Retina (tissue), 1 donor: ENCODE measurements around the gene BICD2.
"Not testable (repeated sequence)": the region's sequence is repeated elsewhere in the genome, so short reads cannot be mapped to it uniquely, and the experiment has no call there.

Experiments
- DNase-seq: peaks from one replicate; pipeline ENCODE4 v3.0.0-alpha.2; 2016

BICD2 gene

GRCh38 chr9:92764381-92764987, at the start of gene BICD2:
Gene BICD2 (minus strand): TSS chr9:92764833. CDS start chr9:92764744, 89 bp downstream.
- DNase-seq, result no peak

- peak; percentile 44 for DNase-seq
Observed at GRCh38 chr9:92809629-92810326, 45.1 kb upstream of the BICD2 start.

- peak; percentile 90 for DNase-seq
Observed at GRCh38 chr9:92808726-92809451, 44.3 kb upstream of the BICD2 start.

DNA sequence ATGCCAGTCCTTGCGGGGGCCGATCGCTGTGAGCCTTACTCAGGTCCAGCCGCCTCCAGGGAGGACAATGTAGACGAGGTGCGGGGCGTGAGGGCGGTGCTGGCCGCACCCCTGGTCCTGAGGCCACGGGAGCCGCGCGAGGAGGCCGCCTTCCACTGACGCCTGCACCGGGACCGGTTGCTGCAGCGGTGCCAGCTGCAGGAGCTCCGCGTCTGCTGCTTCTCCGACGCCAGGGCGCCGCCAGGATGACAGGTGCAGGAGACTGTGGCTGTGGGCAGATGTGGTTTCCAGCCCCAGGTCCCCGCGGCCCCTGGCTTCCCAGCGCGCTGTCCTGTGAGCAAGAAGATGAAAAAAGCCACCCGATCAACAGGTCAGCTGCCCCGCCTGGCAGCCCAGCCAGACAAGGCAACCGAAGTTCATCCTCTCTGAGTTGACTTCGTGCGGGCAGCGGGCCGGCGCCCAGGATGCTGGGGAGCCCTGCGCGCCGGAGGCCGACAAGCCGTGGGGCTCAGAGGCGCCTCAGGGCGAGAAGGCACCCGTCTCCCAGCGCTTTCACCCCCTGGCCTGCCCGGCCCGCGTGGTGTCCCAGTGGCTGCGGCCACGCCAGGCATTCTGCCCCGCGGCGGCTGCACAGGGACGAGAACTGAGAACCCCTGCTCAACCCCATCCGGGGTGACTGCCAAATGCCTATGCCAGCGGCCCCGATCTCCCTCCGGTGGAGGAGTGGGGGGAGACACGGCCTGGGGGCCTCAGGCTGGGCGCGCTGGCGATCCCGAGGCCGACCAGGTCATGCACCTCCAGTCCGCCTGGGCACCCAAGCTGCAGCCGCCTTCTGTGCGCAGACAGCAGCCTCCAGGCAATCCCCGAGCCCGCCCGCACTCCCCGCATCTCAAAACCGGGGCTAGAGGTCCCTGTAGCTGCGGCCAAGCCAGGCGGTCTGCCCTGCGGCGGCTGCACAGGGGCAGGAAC, 43.4 kb upstream of the BICD2 start:
- DNase-seq, result peak; percentile 72

DNA sequence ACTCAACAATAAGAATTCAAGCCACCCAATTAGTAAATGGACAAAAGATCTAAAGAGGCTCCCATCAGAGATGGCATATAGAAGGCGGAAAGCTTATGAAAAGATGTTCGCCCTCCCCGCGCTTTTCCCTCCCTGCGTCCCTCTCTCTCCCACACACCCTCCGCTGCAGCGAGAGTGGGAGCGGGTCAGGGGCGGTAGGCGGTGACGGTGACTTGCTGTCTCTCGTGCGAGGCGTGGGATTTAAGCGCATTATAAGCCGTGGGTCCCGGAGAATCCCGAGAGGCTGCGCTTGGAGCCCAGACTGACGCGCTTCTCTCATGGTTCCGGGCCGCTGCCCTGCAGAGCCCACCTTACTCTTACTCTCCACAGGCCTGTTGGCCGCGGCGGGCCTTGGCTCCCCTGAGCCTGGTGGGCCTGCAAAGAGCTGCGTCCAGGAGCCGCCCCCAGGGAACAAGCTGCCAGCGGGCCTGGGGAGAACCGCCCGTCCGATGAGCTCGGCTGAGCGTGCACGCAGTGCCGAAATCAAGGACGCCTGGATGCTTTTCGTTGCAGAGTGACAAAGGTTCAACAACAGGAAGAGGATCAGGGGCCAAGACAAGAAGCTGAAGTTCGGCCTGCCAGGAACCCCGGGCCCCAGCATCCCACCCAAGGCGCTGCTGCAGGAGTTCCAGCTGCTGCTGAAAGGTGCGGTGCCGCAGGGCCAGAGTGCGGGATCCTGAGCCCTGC, 42.6 kb upstream of the BICD2 start:
- peak; percentile 71 for DNase-seq

DNA sequence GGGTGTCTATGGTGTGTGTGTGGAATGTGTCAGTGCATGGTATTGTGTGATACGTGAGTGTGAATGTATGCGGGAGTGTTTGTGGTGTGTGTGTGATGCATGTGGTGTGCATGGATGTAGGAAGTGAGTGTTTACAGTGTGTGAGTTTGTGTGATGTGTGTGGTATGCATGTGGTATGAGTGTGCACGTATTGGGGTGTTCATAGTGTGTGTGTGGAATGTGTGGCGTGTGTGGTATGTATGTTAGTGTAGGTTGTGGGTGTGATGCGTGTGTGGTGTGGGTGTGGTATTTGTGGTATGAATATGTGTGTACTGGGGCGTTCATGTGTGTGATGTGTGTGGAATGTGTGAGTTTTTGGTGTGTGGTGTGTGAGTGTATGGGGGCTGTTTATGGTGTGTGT, 40.1 kb upstream of the BICD2 start:
- no peak for DNase-seq

DNA sequence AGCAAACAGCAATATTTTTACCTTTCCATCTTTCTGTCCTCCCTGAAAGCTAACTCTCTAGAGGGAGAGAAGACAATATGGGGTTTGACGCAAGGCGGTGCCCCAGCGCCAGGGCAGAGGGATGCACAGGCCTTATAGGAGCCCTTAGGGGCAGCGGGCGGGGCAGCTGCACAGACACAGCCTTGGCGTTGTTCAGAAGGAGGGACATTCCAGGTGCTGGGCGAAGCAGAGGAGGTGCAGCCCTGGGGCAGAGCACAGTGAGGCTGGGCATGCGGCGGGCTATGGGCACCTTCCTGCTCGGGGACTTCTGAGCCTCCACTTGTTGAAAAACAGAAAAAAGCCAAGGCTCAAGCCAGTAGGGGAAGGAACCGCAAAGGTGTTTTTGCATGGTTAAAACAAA, 33.7 kb upstream of the BICD2 start:
- DNase-seq, result no peak

GRCh38 chr9:92796337-92796804, 31.7 kb upstream of the BICD2 start:
- not testable (repeated sequence) for DNase-seq

- DNase-seq, result no peak
Observed at GRCh38 chr9:92795598-92796336, 31.1 kb upstream of the BICD2 start.

DNA sequence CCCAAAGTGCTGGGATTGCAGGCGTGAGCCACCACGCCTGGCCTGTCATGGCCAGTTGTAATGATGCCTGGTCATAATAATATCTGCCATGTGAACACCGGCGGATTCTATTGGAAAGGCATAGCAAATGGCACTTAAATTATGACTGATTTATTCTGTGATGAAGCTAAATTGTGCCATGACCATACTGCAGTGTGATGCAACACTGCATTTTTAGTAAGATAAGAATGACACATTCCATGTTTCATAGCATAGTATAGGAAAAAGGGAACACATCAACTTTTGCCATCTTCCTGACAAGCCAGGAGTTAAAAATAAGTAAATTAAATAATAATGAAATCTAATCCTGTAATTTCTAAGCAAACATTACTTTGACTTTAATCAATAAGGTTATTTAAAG, 30.4 kb upstream of the BICD2 start:
- DNase-seq, result no peak

DNA sequence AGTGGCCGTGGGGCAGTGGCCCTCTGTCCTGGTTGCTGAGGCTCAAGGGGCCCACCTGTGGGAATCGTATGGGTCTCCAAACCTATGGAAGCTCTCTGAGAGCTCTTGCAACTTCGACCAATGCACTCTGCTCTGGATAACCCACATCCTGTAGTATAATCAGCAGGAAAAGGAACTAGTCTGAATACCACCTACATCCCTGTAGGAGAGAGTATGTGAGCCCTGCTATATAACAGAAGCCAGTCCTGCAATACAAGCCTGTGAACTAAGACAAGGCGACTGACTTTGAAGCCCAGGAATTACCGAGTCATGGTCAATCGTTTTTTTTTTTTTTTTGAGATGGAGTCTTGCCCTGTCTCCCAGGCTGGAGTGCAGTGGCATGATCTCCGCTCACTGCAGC, 29.8 kb upstream of the BICD2 start:
- no peak for DNase-seq

GRCh38 chr9:92790542-92791527, 26.2 kb upstream of the BICD2 start:
- DNase-seq, result peak; percentile 75

DNA sequence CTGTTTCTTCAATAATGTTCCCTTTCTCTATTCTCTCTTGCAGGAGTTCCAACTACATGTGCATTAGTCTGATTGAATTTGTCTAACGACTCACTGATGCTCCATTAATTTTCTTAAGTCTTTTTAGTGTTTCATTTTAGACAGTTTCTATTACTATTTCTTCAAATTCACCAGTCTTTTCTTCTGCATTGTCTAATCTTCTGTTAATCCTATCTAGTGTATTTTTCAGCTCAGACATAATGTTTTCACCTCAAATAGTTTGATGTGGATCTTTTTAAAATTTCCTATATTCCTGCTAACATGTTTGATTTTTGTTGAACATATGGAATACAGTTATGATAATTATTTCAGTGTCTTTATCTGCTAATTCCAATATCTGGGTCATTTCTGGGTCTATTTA, 21.7 kb upstream of the BICD2 start:
- no peak for DNase-seq

GRCh38 chr9:92781899-92782298, 17.3 kb upstream of the BICD2 start:
- DNase-seq, result no peak

DNA sequence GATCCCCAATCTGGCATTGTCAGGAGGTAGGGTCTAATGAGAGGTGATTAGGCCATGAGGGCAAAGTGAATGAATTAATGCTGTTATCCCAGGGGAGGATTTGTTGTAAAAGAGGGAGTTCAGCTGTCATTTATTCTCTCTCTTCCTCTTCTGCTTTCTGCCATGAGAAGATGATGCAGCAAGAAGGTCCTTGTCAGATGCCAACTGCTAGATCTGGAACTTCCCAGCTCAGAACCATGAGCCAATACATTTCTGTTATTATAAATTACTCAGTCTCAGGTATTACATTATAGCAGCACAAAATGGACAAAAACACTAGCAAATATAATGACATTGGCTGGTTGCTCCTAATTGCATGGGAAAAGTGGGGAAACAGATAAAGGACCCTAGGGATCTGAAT, 15.6 kb upstream of the BICD2 start:
- no peak for DNase-seq

- DNase-seq, result no peak
Observed at GRCh38 chr9:92775466-92775865, 10.8 kb upstream of the BICD2 start.

DNA sequence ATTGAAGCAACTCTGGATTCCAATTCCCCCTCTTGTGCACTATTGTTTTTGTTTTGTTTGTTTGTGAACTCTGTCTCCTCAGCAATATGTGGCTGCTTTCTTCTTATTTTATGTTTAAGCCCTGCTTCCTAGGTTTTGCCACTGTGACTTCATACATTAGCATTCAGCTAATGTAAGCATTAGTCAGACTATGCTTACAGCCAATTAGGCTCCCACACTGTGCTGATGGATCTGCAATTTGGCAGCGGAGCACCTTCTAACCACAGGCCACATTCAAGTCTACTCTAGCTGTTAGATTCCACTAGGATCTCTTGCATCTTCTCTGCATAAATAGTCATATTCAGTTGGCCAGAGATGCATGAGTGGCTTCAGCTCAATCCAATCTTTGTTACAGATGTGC, 9.6 kb upstream of the BICD2 start:
- DNase-seq, result no peak

GRCh38 chr9:92773810-92774209, 9.2 kb upstream of the BICD2 start:
- no peak for DNase-seq

- no peak for DNase-seq
Observed at GRCh38 chr9:92771309-92771708, 6.7 kb upstream of the BICD2 start.

GRCh38 chr9:92770360-92770995, 5.8 kb upstream of the BICD2 start:
- no peak for DNase-seq
